Measurements from ENCODE around the gene PDPR. TPM values are rescaled to one million over a fixed set of nuclear protein-coding genes. Genes with fewer than 3 reads are reported as not detected.

The PDPR gene
- 14.4 to 16.5 TPM (median 15.4 TPM) in 5 replicates for total RNA-seq (2022; extraction: Qiagen RNA extraction)

GRCh38 chr16:70113982-70114826, at the start of gene PDPR:
Gene PDPR, plus strand, starts transcription at chr16:70114332. Its CDS starts 6,161 bp downstream, at chr16:70120493.

GRCh38 chr16:70173212-70173837, 59.2 kb downstream of the PDPR start, which contains the start of gene CLEC18C:
Gene CLEC18C, plus strand, starts transcription at chr16:70173787. Its CDS starts 492 bp downstream, at chr16:70174279.

Other genes with a start within 250 kb of the PDPR start
- 0.08 to 0.18 TPM (median 0.13 TPM) in 4 of 5 replicates, not detected in the other for gene CLEC18A, start 163.0 kb upstream of the PDPR start, total RNA-seq (2022; extraction: Qiagen RNA extraction)
- gene CLEC18C, start 59.5 kb downstream of the PDPR start, total RNA-seq (2022; extraction: Qiagen RNA extraction): 0.05 to 0.11 TPM (median 0.08 TPM) in 4 of 5 replicates, not detected in the other
- gene EXOSC6, start 137.6 kb downstream of the PDPR start, total RNA-seq (2022; extraction: Qiagen RNA extraction): 12.7 to 16.4 TPM (median 15.5 TPM) in 5 replicates
- 86.3 to 103 TPM (median 91.4 TPM) in 5 replicates for gene AARS1, start 175.2 kb downstream of the PDPR start, total RNA-seq (2022; extraction: Qiagen RNA extraction)
- 29.1 to 33.6 TPM (median 30.8 TPM) in 5 replicates for gene DDX19B, start 184.9 kb downstream of the PDPR start, total RNA-seq (2022; extraction: Qiagen RNA extraction)
- 37.5 to 43.0 TPM (median 40.3 TPM) in 5 replicates for gene DDX19A, start 232.6 kb downstream of the PDPR start, total RNA-seq (2022; extraction: Qiagen RNA extraction)